Right cardiac atrium (tissue), 5 donors: ENCODE data around the gene POU2AF3. TPM values are rescaled to one million over a fixed set of nuclear protein-coding genes. Genes with fewer than 3 reads are reported as not detected.

Source experiments
- ATAC-seq, 2 donors: fragments of 200-7000 bp; cut with Tn5 transposase; one replicate each; pipeline versions ENCODE4 v1.8.0 to v1.9.1; 2020; ENCODE audit warnings: moderate library complexity in 2 of 2, mild to moderate bottlenecking in 1 of 2
- DNase-seq, 3 donors: peaks; one replicate each; pipeline ENCODE4 v3.0.0-alpha.2; 2020
- H3K27ac ChIP-seq: one replicate; pipeline ENCODE4 v1.5.1; 2013; ENCODE audit warnings: mild to moderate bottlenecking, low read length, control low read depth, moderate library complexity
- H3K27me3 ChIP-seq: one replicate; pipeline ENCODE4 v1.6.1; 2013; ENCODE audit not compliant: control insufficient read depth, insufficient read depth
- H3K4me1 ChIP-seq: one replicate; pipeline ENCODE4 v1.6.1; 2013; ENCODE audit warnings: low read length; ENCODE audit not compliant: control insufficient read depth, insufficient read depth
- H3K4me3 ChIP-seq: one replicate; pipeline ENCODE4 v1.5.1; 2013; ENCODE audit warnings: low read length, control low read depth
- H3K9me3 ChIP-seq: one replicate; pipeline ENCODE4 v1.6.1; 2013; ENCODE audit warnings: low read length; ENCODE audit not compliant: control insufficient read depth
- WGBS: extraction: QIAGEN DNeasy Blood & Tissue Kit; methylation state at CpG from one replicate; pipeline ENCODE4 v1.1.7; 2013; 5-methylcytosine and 5-hydroxymethylcytosine counted together
- intact Hi-C, 4 donors: fragments of 100-400 bp; cut with DNase I; formaldehyde crosslinking; loops; one replicate each; pipeline versions ENCODE4 v1.11.0 to v1.14.0; 2022 to 2023
- polyA plus RNA-seq: library from polyadenylated mRNA; stranded (reverse); fragments of 200-250 nt; gene quantifications from one replicate; pipeline ENCODE4 v1.2.3, GENCODE V29; 2013
- total RNA-seq, 4 donors: library from RNA; stranded (reverse); fragmentation: NEBNext Ultra II Directional; extraction: Animal tissue kit (Norgen Biotek cat#: 25700); gene quantifications; one replicate each; pipeline ENCODE4 v1.2.1, GENCODE V29; 2021
- donor health status: healthy with polysubstance abuse.
- donor health status: DM: no; HTN: yes; CAD: no.
- donor health status: DM: no; HTN: no; CAD: no.
- donor health status: DM: no; HTN: yes; CAD: no; lungs with severe emphysema.
- donor health status: DM: yes; HTN: yes; CAD: no.

The POU2AF3 gene
- total and polyA plus RNA-seq, 5 donors, result 0.21 to 0.61 (median 0.40) TPM

- H3K4me1 ChIP-seq, result peaks cover 10% of the 10 kb centered on the region
- no peak overlapping the region for H3K27ac ChIP-seq
- intact Hi-C loops, result no loop called here
- H3K4me3 ChIP-seq, result no peak overlapping the region
- DNase-seq (peak; percentile 67 to 88 (median 83)), ATAC-seq (peak; percentile 73 to 92)
- no peaks in the 10 kb centered on the region for H3K9me3 ChIP-seq
- WGBS, result 65% methylated on average over 7 of the region's 7 CpGs
- no peaks in the 10 kb centered on the region for H3K27me3 ChIP-seq
Measured at GRCh38 chr11:111329306-111330204, 31.2 kb downstream of the POU2AF3 start.

GRCh38 chr11:111330234-111330893 is 32.0 kb downstream of the POU2AF3 start:
- Histone ChIP-seq H3K27ac (no peak overlapping the region), H3K27me3 (no peaks in the 10 kb centered on the region), H3K9me3 (no peaks in the 10 kb centered on the region), H3K4me1 (peaks cover 10% of the 10 kb centered on the region), H3K4me3 (no peak overlapping the region)
- intact Hi-C loops, result no loop called here
- ATAC-seq (no peak), DNase-seq (no peak)
- 91% methylated on average over 2 of the region's 2 CpGs for WGBS

- H3K9me3 ChIP-seq, result no peaks in the 10 kb centered on the region
- WGBS, result 62% methylated on average over 4 of the region's 4 CpGs
- ATAC-seq, result no peak
- no peak for DNase-seq
- H3K27ac ChIP-seq, result no peak overlapping the region
- peaks cover 17% of the 10 kb centered on the region for H3K4me1 ChIP-seq
- H3K4me3 ChIP-seq, result no peak overlapping the region
- intact Hi-C loops, result no loop called here
- no peaks in the 10 kb centered on the region for H3K27me3 ChIP-seq
Measured at GRCh38 chr11:111331711-111332479, 33.5 kb downstream of the POU2AF3 start.

GRCh38 chr11:111334532-111335502 is 36.5 kb downstream of the POU2AF3 start:
- no peak overlapping the region for H3K4me3 ChIP-seq
- ATAC-seq (no peak), DNase-seq (no peak)
- intact Hi-C loops, result no loop called here
- 53% methylated on average over 9 of the region's 9 CpGs for WGBS
- H3K27ac ChIP-seq, result no peak overlapping the region
- no peaks in the 10 kb centered on the region for H3K9me3 ChIP-seq
- no peaks in the 10 kb centered on the region for H3K27me3 ChIP-seq
- peaks cover 13% of the 10 kb centered on the region for H3K4me1 ChIP-seq

- ATAC-seq (no peak), DNase-seq (no peak)
- no peaks in the 10 kb centered on the region for H3K9me3 ChIP-seq
- 65% methylated on average over 6 of the region's 6 CpGs for WGBS
- H3K27me3 ChIP-seq, result no peaks in the 10 kb centered on the region
- intact Hi-C loops, result no loop called here
- H3K4me3 ChIP-seq, result no peak overlapping the region
- peaks cover 13% of the 10 kb centered on the region for H3K4me1 ChIP-seq
- H3K27ac ChIP-seq, result no peak overlapping the region
Measured at GRCh38 chr11:111335549-111335948, 37.2 kb downstream of the POU2AF3 start.

- Histone ChIP-seq H3K9me3 (no peaks in the 10 kb centered on the region), H3K4me1 (peaks cover 13% of the 10 kb centered on the region), H3K27ac (no peak overlapping the region), H3K4me3 (no peak overlapping the region), H3K27me3 (no peaks in the 10 kb centered on the region)
- intact Hi-C loops, result no loop called here
- DNase-seq, result no peak
- no peak for ATAC-seq
- WGBS, result 84% methylated on average over 4 of the region's 4 CpGs
Measured at GRCh38 chr11:111336062-111336461, 37.7 kb downstream of the POU2AF3 start.

- intact Hi-C loops, result no loop called here
- peak; percentile 50 to 82 for ATAC-seq
Measured at GRCh38 chr11:111336582-111337256, 38.4 kb downstream of the POU2AF3 start.

GRCh38 chr11:111339758-111340388 is 41.5 kb downstream of the POU2AF3 start:
- peaks cover 7% of the 10 kb centered on the region for H3K4me1 ChIP-seq
- H3K4me3 ChIP-seq, result no peak overlapping the region
- no peaks in the 10 kb centered on the region for H3K27me3 ChIP-seq
- ATAC-seq, result no peak
- DNase-seq, result no peak
- H3K27ac ChIP-seq, result no peak overlapping the region
- no peaks in the 10 kb centered on the region for H3K9me3 ChIP-seq
- intact Hi-C loops, result no loop called here

More at GRCh38 chr11:111336582-111337256, 38.4 kb downstream of the POU2AF3 start:
- 72% methylated on average over 2 of the region's 2 CpGs for WGBS
- DNase-seq, result no peak
- H3K4me1 ChIP-seq, result peaks cover 9% of the 10 kb centered on the region
- no peaks in the 10 kb centered on the region for H3K9me3 ChIP-seq
- no peaks in the 10 kb centered on the region for H3K27me3 ChIP-seq
- no peak overlapping the region for H3K27ac ChIP-seq
- no peak overlapping the region for H3K4me3 ChIP-seq

- Histone ChIP-seq H3K4me3 (no peak overlapping the region), H3K27me3 (no peaks in the 10 kb centered on the region), H3K27ac (no peak overlapping the region), H3K4me1 (no peaks in the 10 kb centered on the region), H3K9me3 (no peaks in the 10 kb centered on the region)
- intact Hi-C loops, result no loop called here
- ATAC-seq (no peak), DNase-seq (no peak)
- 76% methylated on average over 3 of the region's 3 CpGs for WGBS
Measured at GRCh38 chr11:111342329-111342728, 44.0 kb downstream of the POU2AF3 start.
